ENCODE results near the gene C16orf86.

C16orf86 gene, protein sequence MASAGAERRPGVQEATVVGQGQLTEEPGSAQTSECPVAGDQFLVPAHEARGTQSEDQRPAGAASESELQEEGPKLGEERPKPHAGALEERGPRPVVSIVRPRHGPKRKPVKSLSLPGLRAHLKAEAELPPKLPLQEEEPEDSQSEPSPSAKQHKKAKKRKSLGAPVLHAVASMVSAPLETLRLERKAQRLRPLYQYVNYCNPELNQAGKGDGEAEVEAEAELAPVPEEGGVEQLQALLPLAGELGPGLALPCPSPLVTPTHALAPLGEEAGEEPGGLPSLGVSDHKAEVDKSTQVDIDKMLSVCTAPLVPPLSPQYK
- 4.5 to 6.8 reads per million in 2 donors for total RNA-seq

DNA sequence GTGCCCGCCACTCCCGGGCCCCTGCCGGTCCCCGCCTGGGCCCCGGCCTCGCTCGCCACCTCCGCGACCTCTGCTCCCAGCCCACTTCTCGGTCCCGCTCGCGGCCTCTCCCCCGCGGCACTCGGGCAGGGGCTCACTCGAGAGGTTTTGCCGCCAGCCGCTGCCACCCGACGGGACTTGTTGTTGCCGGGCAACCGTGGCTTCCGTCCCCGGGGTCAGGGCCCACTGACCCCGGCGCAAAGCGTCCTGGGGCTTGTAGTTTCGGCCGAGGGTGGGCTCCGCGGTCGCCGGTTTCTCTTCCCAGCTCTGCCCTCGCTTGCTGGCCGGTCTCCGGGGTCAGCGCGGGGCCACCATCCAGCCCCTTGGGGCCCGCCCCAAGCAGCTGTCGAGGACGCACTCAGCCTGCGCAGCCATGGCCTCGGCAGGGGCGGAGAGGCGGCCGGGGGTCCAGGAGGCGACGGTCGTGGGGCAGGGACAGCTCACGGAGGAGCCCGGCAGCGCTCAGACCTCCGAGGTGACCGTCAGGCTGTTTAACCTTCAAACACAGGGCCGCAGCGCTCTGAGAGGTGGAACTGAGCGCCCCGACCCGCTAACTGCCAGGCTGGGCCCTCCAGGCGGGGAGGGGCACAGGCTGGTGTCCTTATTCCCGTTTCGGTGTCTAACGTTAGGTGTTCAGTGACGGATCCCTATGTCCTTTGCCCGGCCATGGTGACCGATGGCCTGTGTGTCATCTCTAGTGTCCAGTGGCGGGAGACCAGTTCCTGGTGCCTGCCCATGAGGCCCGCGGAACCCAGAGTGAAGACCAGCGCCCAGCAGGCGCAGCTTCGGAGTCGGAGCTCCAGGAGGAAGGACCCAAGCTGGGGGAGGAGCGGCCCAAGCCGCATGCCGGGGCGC lies at the start of gene C16orf86, which contains the start of gene ENKD1:
C16orf86 (plus strand) TSS at position 256 of the 894 bp plus-strand sequence; CDS start at position 413, 157 bp downstream.
ENKD1 (minus strand) TSS at position 192 of the 894 bp plus-strand sequence. CDS start 308 bp downstream, outside the sequence.
- peak; percentile 64 for DNase-seq

DNA sequence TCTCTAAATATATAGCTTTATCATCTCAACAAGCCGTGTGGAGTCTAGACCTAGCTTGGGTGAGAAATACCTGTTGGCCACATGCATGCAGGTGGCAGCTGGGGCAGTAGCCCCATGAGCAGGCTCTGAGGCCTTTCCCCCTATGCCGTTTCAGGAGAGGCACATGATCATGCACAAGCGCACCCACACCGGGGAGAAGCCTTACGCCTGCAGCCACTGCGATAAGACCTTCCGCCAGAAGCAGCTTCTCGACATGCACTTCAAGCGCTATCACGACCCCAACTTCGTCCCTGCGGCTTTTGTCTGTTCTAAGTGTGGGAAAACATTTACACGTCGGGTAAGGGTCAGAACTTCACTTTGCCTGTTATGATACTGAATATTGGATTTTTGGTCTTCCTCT lies 38.4 kb upstream of the C16orf86 start:
- no peak for DNase-seq

DNA sequence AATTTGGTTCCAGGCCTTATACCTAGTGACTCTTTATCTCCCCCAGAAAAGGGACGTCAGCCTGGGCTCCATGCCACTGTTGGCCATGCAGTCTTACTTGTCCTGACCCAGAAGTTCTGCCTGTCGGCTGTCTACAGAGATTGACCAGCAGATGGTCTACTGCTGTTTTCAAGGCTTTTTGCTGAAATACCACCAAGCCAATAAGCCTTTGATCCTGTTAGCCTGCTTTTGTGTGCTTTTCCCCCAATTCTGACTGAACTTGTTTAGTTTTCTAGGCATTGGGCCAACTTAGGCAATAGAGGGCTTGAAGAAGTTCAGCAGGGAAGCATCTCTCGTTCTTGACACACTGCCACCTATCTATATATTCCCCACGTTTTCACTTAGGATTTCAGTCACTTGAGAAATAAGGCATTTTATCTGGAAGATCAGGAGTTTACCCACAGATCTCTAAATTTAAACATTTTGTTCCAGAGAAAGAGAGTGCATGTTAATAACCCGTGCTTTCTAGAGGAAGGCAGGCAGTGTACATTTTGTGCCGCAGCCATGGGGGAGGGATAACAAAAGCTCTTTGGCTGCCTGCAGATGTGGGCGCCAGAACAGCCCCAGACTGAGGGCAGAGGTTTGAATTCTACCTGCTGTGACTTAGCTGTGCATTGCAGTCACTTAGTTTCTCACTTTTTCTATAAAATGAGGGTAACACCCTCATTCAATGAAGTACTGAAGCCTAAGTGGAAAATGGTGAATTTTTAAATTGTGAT lies 34.0 kb upstream of the C16orf86 start:
- DNase-seq: no peak

DNA sequence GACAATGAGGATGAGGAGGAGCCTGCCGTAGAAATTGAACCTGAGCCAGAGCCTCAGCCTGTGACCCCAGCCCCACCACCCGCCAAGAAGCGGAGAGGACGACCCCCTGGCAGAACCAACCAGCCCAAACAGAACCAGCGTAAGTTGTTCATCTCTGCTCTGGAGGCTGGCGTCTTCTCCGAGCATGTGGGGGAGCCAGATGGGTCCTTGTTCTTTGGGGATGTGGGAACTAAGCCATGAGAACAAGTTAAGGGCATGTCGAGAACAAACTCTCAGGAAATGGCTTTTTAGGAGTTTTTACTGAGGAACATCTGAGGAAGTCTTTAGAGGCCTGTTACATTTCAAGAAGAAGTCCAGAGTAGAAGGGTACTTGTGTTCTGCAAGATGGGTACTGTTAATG lies 29.9 kb upstream of the C16orf86 start:
- DNase-seq: no peak

DNA sequence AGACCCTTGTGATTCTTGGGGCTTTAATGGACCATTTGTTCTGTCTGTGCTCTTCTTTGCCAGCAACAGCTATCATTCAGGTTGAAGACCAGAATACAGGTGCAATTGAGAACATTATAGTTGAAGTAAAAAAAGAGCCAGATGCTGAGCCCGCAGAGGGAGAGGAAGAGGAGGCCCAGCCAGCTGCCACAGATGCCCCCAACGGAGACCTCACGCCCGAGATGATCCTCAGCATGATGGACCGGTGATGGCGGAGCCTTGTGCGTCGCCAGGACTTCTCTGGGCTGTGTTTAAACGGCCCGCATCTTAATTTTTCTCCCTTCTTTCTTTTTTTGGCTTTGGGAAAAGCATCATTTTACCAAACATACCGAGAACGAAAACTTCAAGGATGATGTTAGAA lies 29.0 kb upstream of the C16orf86 start:
- DNase-seq: no peak

DNA sequence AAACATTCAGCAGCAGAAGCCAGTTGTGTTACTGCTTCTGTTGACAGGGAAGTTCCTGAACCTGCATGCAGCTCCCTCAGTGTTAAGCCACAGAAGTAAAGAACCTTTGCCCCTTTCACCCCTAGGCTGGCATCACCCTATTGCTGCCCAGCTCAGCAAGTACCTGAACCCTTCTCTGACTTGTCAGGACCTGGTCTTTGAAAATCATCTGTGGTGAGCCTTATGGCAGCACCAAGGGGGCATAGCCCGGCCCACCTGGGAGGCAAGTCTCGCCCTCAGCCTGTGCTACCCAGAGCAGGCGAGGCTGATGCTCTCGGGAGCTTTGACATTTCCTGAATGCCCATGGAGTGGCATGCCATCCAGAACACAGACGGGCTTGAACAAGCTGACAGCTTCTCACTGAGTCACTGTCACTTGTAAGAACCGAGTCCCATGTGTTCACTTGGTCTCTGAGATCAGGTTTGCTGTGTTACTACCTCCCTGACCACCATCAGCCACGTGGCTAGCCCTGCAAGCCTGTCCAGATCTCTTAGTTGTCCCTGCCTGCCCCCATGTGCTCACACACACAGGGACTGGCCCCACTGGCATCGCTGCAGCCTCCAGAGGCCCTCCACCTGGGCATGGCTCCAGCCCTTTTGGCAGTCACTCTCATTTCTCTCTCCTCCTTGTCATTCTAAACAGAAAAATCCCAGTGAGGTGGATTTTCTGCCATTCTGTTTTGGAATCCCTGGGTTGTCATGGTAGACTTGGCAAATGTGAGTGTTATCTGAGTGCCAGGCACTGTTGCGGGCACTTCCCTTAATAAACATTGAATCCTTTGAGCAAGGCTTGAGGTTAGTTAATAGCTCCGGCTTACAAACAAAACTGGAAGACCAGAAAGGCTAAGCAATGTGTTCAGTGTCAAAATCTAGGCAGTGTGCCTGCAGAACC lies 24.6 kb upstream of the C16orf86 start:
- DNase-seq: no peak

DNA sequence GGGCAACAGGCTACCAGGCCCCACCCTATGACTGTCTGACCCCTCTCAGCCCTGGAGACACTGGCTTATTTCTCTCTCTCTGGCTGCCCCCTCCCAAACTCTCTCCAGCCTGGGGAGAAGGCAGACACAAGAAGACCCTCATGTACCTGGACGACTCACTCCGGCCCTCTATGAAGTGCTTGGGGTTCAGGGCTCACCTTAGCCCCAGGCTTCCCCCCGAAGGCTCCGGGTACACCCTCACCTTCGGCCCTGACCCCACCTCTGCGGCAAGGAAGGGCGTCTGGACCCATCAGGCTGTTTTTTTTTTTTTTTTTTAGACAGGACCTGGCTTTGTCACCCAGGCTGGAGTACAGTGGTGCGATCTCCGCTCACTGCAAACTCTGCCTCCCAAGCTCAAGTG lies 22.6 kb upstream of the C16orf86 start:
- DNase-seq: no peak

DNA sequence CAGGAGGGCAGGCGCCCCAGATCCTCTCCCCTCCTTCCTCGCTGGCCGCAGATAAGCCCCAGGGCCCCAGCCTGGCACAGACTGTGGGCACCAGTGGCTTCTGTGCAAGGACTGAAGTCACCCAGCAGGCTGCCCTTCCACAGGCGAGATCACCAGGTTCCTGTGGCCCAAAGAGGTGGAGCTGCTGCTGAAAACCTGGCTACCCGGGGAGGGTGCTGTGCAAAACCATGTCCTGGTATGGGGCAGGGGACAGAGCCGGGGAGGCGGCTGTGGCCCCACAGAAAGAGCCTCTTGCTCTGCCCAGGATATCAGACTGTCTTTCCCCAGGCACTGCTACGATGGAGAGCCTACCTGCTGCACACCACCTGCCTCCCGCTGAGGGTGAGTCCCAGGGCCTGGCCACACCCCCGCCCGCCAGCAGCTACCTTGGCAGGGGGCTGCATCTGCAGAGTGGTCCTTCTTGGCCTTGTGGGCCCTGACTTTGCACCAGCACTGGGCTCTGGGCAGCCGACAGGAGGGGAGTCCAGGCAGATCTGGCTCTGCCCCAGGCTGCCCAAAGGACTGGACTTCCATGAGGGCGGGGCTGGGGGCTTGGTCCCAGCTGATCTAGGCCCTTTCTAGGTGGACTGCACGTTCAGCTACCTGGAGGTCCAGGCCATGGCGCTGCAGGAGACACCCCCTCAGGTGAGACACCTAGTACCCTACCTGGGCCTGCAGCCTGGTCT lies 21.1 kb upstream of the C16orf86 start:
- no peak for DNase-seq

DNA sequence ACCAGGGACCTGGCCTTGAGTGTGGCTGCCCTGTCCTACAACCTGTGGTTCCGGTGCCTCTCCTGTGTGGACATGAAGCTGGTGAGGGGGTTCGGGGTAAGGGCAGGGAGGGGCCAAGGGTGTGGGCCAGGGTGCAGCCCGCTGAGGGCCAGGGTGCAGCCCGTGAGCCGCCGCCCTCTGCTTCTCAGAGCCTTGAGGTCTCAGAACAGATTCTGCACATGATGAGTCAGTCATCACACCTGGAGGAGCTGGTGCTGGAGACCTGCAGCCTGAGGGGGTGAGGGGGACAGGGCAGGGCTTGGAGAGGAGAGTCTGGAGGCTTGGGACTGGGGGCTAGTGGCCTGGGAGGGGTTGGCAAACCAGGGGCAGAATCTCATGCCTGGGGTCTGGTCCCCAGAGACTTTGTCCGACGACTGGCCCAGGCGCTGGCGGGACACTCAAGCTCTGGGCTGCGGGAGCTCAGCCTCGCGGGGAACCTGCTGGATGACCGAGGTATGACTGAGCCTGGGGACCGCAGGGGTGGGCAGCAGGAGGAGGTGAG lies 19.4 kb upstream of the C16orf86 start:
- no peak for DNase-seq

DNA sequence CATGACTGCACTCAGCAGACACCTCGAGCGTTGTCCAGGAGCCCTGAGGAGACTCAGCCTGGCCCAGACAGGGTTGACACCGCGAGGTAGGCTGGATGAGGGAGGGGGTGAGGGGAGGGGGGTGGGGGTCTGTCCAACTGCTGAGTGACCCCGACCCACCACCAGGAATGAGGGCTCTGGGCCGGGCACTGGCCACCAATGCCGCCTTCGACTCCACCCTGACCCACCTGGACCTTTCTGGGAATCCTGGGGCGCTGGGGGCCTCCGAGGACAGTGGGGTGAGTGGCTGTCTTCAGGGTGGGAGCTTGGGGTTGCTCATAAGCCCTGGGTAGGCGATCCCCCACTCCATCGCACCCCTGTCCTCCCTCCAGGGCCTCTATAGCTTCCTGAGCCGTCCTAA lies 18.9 kb upstream of the C16orf86 start:
- no peak for DNase-seq

DNA sequence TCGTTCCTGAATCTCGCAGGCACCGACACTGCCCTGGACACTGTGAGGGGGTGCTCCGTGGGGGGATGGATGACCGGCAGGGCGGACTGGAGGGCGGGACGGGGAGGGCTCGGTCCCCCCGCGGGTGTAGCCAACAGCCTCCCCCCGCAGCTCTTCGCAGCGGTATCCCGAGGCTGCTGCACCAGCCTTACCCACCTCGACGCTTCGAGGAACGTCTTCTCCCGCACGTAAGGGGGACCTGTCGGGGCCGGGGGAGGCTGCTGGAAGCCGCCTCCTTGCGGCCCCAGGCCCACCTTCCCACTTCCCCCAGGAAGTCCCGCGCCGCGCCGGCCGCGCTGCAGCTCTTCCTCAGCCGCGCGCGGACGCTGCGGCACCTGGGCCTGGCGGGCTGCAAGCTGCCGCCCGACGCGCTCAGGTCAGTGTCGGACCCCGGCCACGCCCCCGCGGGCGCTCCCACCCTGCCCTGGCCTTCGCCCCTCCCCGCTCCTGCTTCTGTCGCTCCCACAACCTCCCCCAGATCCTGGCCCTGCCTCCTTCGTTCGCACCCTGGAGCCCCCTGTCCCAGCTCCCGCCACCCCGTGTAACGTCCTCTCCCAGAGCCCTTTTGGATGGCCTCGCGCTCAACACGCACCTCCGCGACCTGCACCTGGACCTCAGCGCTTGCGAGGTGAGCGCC lies 18.4 kb upstream of the C16orf86 start:
- no peak for DNase-seq

DNA sequence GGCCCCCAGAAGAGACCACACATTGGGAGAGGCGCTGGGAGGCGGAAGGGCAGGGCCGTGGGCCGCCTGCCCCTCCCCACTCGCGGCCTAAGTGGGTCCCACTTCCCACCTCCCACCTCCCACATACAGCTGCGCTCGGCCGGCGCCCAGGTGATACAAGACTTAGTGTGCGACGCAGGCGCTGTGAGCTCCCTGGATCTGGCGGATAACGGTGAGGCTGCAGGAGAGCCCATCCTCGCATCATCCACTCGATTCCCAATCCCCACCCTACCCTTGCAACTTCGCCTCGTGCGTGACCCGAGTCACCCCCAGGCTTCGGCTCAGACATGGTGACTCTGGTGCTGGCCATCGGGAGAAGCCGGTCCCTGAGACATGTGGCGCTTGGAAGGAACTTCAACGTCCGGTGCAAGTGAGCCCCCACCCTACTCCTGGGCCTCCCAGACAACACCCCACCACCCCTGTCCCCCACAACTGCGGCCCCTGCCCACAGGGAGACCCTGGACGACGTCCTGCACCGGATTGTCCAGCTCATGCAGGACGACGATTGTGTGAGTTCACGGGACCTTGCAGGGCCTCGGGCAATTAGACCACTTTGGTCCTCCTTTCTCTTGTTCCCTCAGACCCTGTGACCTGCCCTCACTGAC lies 17.7 kb upstream of the C16orf86 start:
- DNase-seq: no peak

DNA sequence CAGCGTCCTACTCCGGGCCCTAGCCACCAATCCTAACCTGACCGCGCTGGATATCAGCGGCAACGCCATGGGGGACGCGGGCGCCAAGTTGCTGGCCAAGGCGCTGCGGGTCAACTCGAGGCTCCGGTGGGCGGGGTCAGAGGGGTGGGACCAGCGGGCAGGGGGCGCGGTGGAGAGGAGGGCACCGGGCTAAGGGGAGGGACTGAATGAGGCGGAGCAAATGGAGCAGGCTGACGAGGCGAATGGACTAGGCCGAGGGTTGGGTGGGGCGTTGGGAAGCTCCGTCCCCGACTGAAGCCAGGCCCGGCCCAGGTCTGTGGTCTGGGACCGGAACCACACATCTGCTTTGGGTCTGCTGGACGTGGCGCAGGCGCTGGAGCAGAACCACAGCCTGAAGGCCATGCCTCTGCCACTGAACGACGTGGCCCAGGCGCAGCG lies 17.1 kb upstream of the C16orf86 start:
- no peak for DNase-seq

DNA sequence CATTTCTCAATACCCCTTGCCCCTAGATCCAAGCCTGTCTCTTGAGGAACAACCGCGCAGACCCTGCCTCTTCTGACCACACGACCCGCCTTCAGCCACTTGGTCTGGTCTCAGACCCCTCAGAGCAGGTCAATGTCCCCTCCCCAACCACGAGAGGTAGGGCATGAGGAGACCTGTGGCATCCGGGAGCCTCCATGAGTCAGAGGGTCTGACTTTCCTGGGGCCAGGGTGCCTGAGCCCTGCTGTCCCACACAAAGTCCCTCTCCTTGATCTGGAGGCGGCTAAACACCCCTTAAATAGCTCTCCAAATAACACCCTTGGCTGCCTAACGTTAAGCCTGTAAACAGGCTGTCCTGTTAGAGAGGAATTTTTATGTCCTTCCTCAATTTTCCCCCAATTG lies 16.6 kb upstream of the C16orf86 start:
- no peak for DNase-seq

DNA sequence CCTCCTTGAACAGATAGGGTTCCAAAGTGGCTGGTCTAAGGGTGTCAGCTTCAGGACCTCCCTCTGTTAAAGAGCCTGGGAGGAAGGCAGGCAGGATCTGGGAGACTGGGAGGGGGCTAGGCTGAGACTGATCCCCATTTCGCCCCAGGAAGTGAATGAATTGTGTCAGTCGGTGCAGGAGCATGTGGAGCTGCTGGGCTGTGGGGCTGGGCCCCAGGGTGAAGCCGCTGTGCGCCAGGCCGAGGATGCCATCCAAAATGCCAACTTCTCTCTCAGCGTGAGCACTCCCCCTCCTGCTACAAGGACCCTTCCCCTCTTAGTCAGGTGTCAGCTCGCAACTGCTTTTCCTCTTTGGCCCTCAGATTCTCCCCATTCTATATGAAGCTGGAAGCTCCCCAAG lies 15.6 kb upstream of the C16orf86 start:
- DNase-seq: no peak

DNA sequence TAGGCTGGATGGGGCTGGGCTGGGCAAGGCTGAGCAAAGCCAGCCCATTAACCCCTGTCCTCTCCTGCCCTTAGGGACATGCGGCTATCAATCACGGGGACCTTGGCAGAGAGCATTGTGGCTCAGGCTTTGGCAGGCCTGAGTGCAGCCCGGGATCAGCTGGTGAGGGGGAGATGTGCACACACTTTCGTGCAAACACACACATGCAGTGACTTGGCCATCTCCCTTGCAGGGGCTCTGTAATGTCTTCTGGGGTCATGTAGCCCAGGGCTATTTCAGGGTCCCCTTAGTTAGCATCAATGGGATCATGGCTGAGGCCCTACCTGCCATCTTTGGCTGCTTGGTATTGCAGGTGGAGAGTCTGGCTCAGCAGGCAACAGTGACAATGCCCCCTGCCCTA lies 14.8 kb upstream of the C16orf86 start:
- DNase-seq: no peak

DNA sequence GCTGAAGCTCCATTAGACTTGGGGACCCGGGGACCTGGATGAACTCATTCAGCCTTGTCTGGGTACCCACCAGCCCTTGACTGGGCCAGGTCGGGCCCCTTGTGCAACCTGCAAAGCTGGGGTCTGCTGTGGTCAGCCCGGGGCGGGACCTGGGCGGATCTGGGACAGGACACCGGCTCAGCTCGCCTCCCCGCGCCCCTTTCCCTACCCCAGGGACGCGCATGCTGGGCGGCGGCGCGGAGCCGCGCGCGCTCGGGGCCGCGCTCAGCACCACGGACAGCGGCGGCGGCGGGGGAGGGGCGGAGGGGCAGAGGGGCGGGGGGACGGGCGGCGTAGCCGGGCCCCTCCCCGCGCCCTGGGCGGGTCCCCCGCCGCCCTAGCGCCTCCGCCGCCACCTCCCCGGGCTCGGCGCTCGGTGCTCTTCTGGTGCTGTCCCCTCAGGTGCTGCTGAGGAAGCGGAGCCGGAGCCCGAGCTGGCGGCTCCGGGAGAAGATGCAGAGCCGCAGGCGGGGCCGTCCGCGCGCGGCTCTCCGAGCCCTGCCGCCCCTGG lies 14.0 kb upstream of the C16orf86 start:
- DNase-seq: no peak

DNA sequence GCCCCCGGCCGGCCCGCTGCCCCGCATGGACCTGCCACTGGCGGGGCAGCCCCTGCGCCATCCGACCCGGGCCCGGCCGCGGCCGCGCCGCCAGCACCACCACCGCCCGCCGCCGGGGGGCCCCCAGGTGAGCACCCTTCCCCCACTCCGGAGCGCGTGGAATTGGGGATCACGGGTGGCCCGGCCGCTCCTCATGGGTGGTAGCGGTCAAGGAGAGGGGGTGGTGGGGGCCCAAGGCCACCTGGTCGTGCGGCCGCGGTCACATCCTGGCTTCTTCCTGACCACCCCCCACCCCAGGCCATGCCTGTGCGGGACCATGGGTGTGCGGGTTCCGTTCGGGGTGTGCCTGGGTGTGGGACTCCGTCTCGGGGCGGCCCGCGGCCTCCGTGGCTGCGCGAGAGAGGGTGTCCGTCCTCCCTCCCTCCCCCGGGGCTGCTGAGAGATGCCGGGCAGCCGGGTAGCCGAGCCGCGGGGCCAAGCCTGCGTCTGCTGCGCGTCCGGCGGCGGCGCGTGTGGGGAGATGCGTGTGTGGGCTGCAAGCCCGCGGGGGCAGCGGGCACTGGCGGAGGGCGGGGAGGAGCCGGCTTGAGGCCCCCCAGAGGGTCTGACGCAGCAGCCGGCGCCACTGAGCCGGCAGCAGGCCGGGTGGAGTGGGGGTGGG lies 13.4 kb upstream of the C16orf86 start:
- no peak for DNase-seq

Measured in activated gamma-delta T cell (primary cell).